Measurements from ENCODE around the gene SIPA1L3.
A peak's percentile ranks its signal among the peaks of the same experiment; 100 is the strongest.

Gene SIPA1L3

GRCh38 chr19:38055655-38056521, 148.9 kb downstream of the SIPA1L3 start:
- H3K27ac ChIP-seq: peak overlapping the region; percentile 44
- TF ChIP-seq CTCF (conservative IDR thresholded peaks at IDR 0.05): no peak
- TF ChIP-seq ZFX (IDR thresholded peaks at IDR 0.05): no peak

GRCh38 chr19:38056646-38057045, 149.6 kb downstream of the SIPA1L3 start:
- H3K27ac ChIP-seq: peak overlapping the region; percentile 44
- TF ChIP-seq ZFX (IDR thresholded peaks at IDR 0.05): no peak

- peak overlapping the region; percentile 94 for H3K27ac ChIP-seq
Observed at GRCh38 chr19:38057959-38058690, 151.1 kb downstream of the SIPA1L3 start.

GRCh38 chr19:38059897-38060296, 152.9 kb downstream of the SIPA1L3 start:
- TF ChIP-seq CTCF (conservative IDR thresholded peaks at IDR 0.05) (no peak), ZFX (IDR thresholded peaks at IDR 0.05) (no peak)
- peak overlapping the region; percentile 94 for H3K27ac ChIP-seq

More at GRCh38 chr19:38057959-38058690, 151.1 kb downstream of the SIPA1L3 start:
- TF ChIP-seq CTCF (conservative IDR thresholded peaks at IDR 0.05) (no peak), ZFX (IDR thresholded peaks at IDR 0.05) (peak; percentile 61; the same call in 1 of the 2 replicates)

- TF ChIP-seq CTCF (conservative IDR thresholded peaks at IDR 0.05) (no peak), ZFX (IDR thresholded peaks at IDR 0.05) (no peak)
- H3K27ac ChIP-seq: peak overlapping the region; percentile 94
Observed at GRCh38 chr19:38060331-38060730, 153.3 kb downstream of the SIPA1L3 start.

GRCh38 chr19:38061294-38061693, 154.3 kb downstream of the SIPA1L3 start:
- peak overlapping the region; percentile 94 for H3K27ac ChIP-seq
- TF ChIP-seq ZFX (IDR thresholded peaks at IDR 0.05): no peak
- no peak for TF ChIP-seq CTCF (conservative IDR thresholded peaks at IDR 0.05)

- no peak for TF ChIP-seq ZFX (IDR thresholded peaks at IDR 0.05)
- no peak for TF ChIP-seq CTCF (conservative IDR thresholded peaks at IDR 0.05)
- peak overlapping the region; percentile 9; the same call in 1 of the 2 replicates for H3K27ac ChIP-seq
Observed at GRCh38 chr19:38062959-38063761, 156.2 kb downstream of the SIPA1L3 start.

Data from C4-2B (cell line).